Adipocyte (in vitro differentiated cells): Measurements from ENCODE around the gene ODAPH.
"Not testable (repeated sequence)": the region's sequence is repeated elsewhere in the genome, so short reads cannot be mapped to it uniquely, and the experiment has no call there.

ENCODE experiments used
- DNase-seq: peaks from one replicate; pipeline ENCODE4 v3.0.0-alpha.2; 2015; ENCODE audit warnings: low read depth
- H3K27me3 ChIP-seq: replicated peaks from 2 replicates; pipeline ENCODE4 v1.7.0; 2013; ENCODE audit warnings: mild to moderate bottlenecking, low read length, moderate library complexity; ENCODE audit not compliant: control insufficient read depth, insufficient read depth
- H3K36me3 ChIP-seq: 2 replicates; pipeline ENCODE4 v1.7.0; 2013; ENCODE audit warnings: low read length, mild to moderate bottlenecking, moderate library complexity; ENCODE audit not compliant: control insufficient read depth, insufficient read depth, severe bottlenecking
- H3K4me1 ChIP-seq: 2 replicates; pipeline ENCODE4 v1.7.0; 2013; ENCODE audit warnings: mild to moderate bottlenecking, low read length, moderate library complexity; ENCODE audit not compliant: control insufficient read depth, insufficient read depth
- H3K4me3 ChIP-seq: 2 replicates; pipeline ENCODE4 v1.7.0; 2013; ENCODE audit warnings: mild to moderate bottlenecking, low read length, moderate library complexity
- H3K9ac ChIP-seq: 2 replicates; pipeline ENCODE4 v1.7.0; 2013; ENCODE audit warnings: mild to moderate bottlenecking, low read length, moderate library complexity
- H3K9me3 ChIP-seq: 2 replicates; pipeline ENCODE4 v1.7.0; 2013; ENCODE audit warnings: mild to moderate bottlenecking, low read length, moderate library complexity; ENCODE audit not compliant: control insufficient read depth

The ODAPH gene

GRCh38 chr4:75555294-75556164 lies at the start of gene ODAPH:
TSS of gene ODAPH (plus strand) at chr4:75556066. CDS start at chr4:75556083, 17 bp downstream.
- Histone ChIP-seq H3K4me3 (no peak within 1 kb of the TSS), H3K9me3 (no peaks in the 10 kb centered on the region), H3K9ac (no peak within 1 kb of the TSS), H3K36me3 (no peaks in the 10 kb centered on the region), H3K4me1 (no peaks in the 10 kb centered on the region), H3K27me3 (peaks cover 17% of the 10 kb centered on the region)
- DNase-seq, result no peak

- H3K36me3 ChIP-seq, result peaks cover 29% of the 10 kb centered on the region
- not testable (repeated sequence) for H3K9ac ChIP-seq, H3K4me3 ChIP-seq, DNase-seq, H3K27me3 ChIP-seq, H3K9me3 ChIP-seq
- H3K4me1 ChIP-seq, result peaks cover 32% of the 10 kb centered on the region
These were observed 46.3 kb upstream of the ODAPH start for GRCh38 chr4:75509592-75509991.

GRCh38 chr4:75511841-75512240 lies 44.0 kb upstream of the ODAPH start:
- H3K4me1 ChIP-seq, result peaks cover 43% of the 10 kb centered on the region
- H3K27me3 ChIP-seq, result no peaks in the 10 kb centered on the region
- peaks cover 16% of the 10 kb centered on the region for H3K36me3 ChIP-seq
- peak overlapping the region; percentile 98 for H3K4me3 ChIP-seq
- DNase-seq, result no peak
- H3K9ac ChIP-seq, result peak overlapping the region; percentile 43
- H3K9me3 ChIP-seq, result no peaks in the 10 kb centered on the region

GRCh38 chr4:75512386-75513211 lies 43.3 kb upstream of the ODAPH start:
- peak overlapping the region; percentile 98 for H3K4me3 ChIP-seq
- H3K4me1 ChIP-seq, result peaks cover 43% of the 10 kb centered on the region
- DNase-seq, result peak; percentile 58
- H3K9ac ChIP-seq, result peak overlapping the region; percentile 91
- peaks cover 17% of the 10 kb centered on the region for H3K36me3 ChIP-seq
- no peaks in the 10 kb centered on the region for H3K27me3 ChIP-seq
- no peaks in the 10 kb centered on the region for H3K9me3 ChIP-seq

- H3K9me3 ChIP-seq, result no peaks in the 10 kb centered on the region
- no peaks in the 10 kb centered on the region for H3K27me3 ChIP-seq
- H3K36me3 ChIP-seq, result peaks cover 22% of the 10 kb centered on the region
- peak; percentile 44 for DNase-seq
- peak overlapping the region; percentile 98 for H3K4me3 ChIP-seq
- peaks cover 43% of the 10 kb centered on the region for H3K4me1 ChIP-seq
- H3K9ac ChIP-seq, result peak overlapping the region; percentile 91
These were observed 42.2 kb upstream of the ODAPH start for GRCh38 chr4:75513526-75514130.

GRCh38 chr4:75514131-75514948 lies 41.5 kb upstream of the ODAPH start, which contains the start of the genes RCHY1 and THAP6:
TSS of gene RCHY1 (minus strand) at chr4:75514403. CDS start at chr4:75514286, 117 bp downstream.
TSS of gene THAP6 (plus strand) at chr4:75514473. CDS start at chr4:75515453, 980 bp downstream.
- H3K9ac ChIP-seq, result peak within 1 kb of the TSS; percentile 91

GRCh38 chr4:75514949-75515612 lies 40.8 kb upstream of the ODAPH start:
- no peak for DNase-seq
- H3K4me3 ChIP-seq, result peak overlapping the region; percentile 98

More at GRCh38 chr4:75514131-75514948, 41.5 kb upstream of the ODAPH start, which contains the start of the genes RCHY1 and THAP6:
- H3K4me3 ChIP-seq, result peak within 1 kb of the TSS; percentile 98
- H3K4me1 ChIP-seq, result peaks cover 43% of the 10 kb centered on the region
- DNase-seq, result peak; percentile 99
- H3K9me3 ChIP-seq, result no peaks in the 10 kb centered on the region
- no peaks in the 10 kb centered on the region for H3K27me3 ChIP-seq
- peaks cover 27% of the 10 kb centered on the region for H3K36me3 ChIP-seq

GRCh38 chr4:75516144-75516543 lies 39.7 kb upstream of the ODAPH start:
- H3K4me3 ChIP-seq, result no peak overlapping the region
- H3K9me3 ChIP-seq, result no peaks in the 10 kb centered on the region
- DNase-seq, result no peak
- peaks cover 31% of the 10 kb centered on the region for H3K4me1 ChIP-seq
- H3K27me3 ChIP-seq, result no peaks in the 10 kb centered on the region
- peaks cover 34% of the 10 kb centered on the region for H3K36me3 ChIP-seq
- no peak overlapping the region for H3K9ac ChIP-seq

More at GRCh38 chr4:75514949-75515612, 40.8 kb upstream of the ODAPH start:
- Histone ChIP-seq H3K27me3 (no peaks in the 10 kb centered on the region), H3K36me3 (peaks cover 28% of the 10 kb centered on the region), H3K9ac (peak overlapping the region; percentile 91), H3K4me1 (peaks cover 41% of the 10 kb centered on the region), H3K9me3 (no peaks in the 10 kb centered on the region)

- Histone ChIP-seq H3K36me3 (peaks cover 55% of the 10 kb centered on the region), H3K4me1 (peaks cover 10% of the 10 kb centered on the region)
- not testable (repeated sequence) for DNase-seq, H3K9me3 ChIP-seq, H3K27me3 ChIP-seq, H3K4me3 ChIP-seq, H3K9ac ChIP-seq
These were observed 36.4 kb upstream of the ODAPH start for GRCh38 chr4:75519452-75519851.

GRCh38 chr4:75525086-75525485 lies 30.8 kb upstream of the ODAPH start:
- H3K9ac ChIP-seq, result no peak overlapping the region
- H3K9me3 ChIP-seq, result no peaks in the 10 kb centered on the region
- no peaks in the 10 kb centered on the region for H3K4me1 ChIP-seq
- H3K27me3 ChIP-seq, result no peaks in the 10 kb centered on the region
- H3K4me3 ChIP-seq, result no peak overlapping the region
- peaks cover 77% of the 10 kb centered on the region for H3K36me3 ChIP-seq
- peak; percentile 12 for DNase-seq
